SW480 (cell line): ENCODE results near the gene PRRG4.
A peak's percentile ranks its signal among the peaks of the same experiment; 100 is the strongest.
"Not testable (repeated sequence)": the region's sequence is repeated elsewhere in the genome, so short reads cannot be mapped to it uniquely, and the experiment has no call there.

ENCODE experiments used
- DNase-seq: peaks from one replicate; pipeline ENCODE4 v3.0.0-alpha.2; 2016; ENCODE audit warnings: low spot score

Gene PRRG4

DNA sequence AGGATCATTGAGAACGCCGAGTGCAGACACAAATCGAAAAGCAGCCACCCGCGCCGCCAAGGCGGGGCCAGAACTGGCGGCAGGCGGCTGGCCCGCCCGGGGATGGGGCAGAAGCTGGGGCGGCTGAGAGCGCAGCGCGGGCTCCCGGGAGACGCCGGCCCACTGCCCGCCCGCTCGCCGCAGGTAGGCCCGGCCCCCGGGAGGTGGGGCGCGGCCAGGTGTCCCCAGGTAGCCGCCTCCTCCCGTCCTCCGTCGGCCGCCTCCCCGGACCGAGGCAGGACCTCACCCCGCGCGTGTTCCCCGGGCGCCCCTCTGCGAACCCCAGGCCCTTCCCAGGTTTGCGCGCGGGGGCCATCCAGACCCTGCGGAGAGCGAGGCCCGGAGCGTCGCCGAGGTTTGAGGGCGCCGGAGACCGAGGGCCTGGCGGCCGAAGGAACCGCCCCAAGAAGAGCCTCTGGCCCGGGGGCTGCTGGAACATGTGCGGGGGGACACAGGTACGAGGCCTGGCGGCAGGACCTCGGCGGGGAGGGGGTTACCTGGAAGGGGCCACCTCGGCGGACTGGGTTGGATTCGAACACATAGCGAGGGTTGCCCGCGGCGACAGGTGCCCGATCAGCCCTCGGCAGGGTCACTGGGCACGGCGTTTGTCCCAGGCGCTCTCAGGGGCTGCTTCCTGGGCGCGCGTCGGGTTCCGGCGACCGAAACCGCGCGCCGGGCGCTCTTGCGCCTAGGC, at the start of gene PRRG4:
TSS of gene PRRG4 (plus strand) at position 248 of the 733 bp plus-strand sequence. CDS start 603 bp downstream, outside the sequence.
- DNase-seq = peak; percentile 77

DNA sequence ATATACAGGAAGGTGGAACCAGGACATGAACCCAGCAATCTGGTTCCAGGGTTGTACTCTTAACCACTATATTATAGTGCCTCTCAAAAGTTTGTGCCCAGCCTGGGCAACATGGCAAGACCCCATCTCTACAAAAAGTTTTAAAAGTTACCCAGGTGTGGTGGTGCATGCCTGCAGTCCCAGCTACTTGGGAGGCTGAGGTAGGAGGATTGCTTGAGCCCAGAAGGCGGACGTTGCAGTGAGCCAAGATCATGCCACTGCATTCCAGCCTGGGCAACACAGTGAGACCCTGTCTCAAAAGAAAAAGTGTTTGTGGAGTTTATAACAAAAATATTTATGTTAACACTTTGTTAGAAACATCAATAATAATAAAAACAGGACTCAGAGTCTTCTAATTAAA, 48.9 kb upstream of the PRRG4 start:
- not testable (repeated sequence) for DNase-seq

DNA sequence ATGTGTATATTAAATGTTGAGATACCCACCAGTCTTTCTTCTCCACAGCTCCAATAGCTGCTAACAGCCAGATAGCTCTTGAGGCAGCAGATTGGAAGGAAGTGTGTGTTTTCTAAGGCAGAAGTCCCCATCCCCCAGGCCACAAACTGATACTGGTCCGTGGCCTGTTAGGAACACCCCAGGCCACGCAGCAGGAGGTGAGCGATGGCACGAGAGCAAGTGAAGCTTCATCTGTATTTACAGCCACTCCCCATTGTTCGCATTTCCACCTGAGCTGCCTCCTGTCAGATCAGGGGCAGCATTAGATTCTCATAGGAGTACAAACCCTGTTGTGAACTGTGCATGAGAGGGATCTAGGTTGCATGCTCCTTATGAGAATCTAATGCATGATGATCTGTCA, 48.0 kb upstream of the PRRG4 start:
- no peak for DNase-seq

DNA sequence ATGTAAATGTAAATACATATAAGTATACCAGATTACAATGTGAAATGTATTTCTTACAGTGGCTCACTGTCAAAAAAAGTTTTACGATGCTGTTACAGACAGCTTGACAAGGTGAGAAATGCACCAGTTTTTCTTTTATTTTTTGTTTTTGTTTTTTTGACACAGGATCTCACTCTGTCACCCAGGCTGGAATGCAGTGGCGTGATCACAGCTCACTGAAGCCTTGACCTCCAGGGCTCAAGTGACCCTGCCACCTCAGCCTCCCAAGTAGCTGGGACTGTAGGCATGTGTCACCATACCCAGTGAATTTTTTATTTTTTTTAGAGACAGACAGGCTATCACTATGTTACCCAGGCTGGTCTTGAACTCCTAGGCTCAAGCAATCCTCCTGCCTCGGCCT, 44.5 kb upstream of the PRRG4 start:
- DNase-seq = no peak

- DNase-seq = no peak
Observed at GRCh38 chr11:32786811-32787210, 42.9 kb upstream of the PRRG4 start.

- no peak for DNase-seq
Observed at GRCh38 chr11:32790916-32791315, 38.8 kb upstream of the PRRG4 start.

GRCh38 chr11:32792111-32792947, 37.4 kb upstream of the PRRG4 start:
- no peak for DNase-seq

- DNase-seq = peak; percentile 61
Observed at GRCh38 chr11:32792948-32793475, 36.7 kb upstream of the PRRG4 start.

DNA sequence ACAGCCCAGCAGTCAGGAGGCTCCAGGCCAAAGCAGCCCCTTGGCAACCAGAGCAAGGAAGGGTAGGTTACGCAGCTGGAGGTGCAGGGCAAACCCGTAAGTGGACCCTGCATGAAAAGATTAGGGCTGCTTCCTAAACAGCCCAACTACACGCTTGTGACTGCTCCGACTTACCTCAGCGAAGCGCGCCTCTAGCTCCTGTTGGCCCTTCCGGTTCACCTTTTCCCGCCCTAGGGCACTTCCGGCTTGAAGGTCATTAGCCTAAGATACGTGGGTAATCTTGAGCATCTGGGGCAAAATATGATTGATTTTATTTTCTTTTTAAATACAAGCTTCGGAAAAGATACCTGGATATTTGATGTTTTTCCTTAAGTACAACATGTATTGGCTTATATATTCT, 35.3 kb upstream of the PRRG4 start, which contains the start of gene CCDC73:
TSS of gene CCDC73 (minus strand) at position 224 of the 400 bp plus-strand sequence. CDS start 34,419 bp downstream, outside the sequence.
- no peak for DNase-seq

DNA sequence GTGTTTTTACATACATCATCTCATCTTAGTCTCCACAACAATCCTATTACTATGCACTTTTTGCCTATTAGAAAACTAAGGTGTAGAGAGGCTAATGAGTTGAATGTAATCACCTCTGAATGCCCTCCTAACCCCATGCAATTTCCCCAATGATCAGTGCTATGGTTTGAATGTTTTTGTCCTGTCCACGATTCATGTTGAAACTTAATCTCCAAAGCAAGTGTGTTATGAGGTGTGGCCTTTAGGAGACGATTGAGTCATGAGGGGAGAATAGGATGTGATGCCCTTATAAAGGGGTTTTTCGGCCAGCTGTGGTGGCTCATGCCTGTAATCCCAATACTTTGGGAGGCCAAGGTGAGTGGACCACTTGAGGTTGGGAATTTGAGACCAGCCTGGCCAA, 33.3 kb upstream of the PRRG4 start:
- DNase-seq = no peak

DNA sequence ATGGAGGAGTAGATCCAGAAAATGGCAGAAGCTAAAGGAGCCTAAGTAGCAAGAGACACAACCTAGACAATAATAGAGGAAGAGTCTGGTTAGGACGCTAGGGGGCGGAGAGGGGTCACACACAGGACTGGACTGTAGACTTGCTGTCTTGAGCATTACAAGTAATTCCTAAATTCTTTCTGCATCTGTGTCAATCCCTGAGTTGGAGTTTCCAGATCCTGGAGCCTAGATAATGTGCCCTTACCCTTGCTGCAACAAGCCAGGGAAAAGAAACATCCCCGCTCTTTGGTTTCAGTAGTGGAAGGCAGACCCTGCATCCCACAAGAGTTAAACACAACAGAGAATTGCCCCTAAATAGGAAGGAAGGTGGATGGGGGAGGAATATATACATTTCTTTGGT, 20.4 kb upstream of the PRRG4 start:
- DNase-seq = peak; percentile 78

- DNase-seq = no peak
Observed at GRCh38 chr11:32817181-32817851, 12.4 kb upstream of the PRRG4 start.

GRCh38 chr11:32817852-32818183, 11.9 kb upstream of the PRRG4 start:
- no peak for DNase-seq

DNA sequence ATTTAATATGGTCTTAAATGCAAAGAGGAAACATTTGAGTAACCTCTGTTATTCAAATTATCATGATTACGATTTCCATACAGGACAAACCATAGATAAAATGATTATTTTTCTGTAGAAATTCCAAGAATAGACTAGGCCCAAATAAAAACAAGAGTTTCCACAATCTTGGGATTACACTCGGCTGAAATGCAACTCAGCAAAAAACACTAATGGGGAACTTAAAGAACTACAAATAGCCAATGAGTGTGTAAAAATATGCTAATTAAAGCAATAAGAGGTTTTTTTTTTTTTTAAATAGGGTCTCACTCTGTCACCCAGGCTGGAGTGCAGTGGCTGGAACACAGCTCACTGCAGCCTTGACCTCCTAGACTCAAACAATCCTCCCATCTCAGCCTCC, 10.5 kb upstream of the PRRG4 start:
- no peak for DNase-seq

DNA sequence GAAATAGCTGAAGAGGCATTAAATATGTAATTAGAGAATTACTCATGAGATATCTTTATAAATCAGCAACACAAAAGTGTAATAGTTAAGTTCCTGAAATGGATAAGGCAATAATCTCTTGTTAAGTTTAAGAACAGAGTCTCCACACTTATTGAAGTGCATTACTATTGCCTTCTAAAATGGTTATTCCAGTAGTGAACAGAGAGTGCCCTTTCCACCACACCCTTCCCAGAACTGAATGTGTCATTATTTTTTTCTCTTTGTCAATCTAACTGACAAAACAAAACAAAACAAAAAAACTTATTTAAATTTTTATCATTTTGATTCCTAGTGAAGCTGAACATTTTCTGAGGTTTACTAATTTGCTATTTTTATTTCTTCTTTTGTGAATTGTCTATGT, 9.2 kb upstream of the PRRG4 start:
- DNase-seq = no peak

DNA sequence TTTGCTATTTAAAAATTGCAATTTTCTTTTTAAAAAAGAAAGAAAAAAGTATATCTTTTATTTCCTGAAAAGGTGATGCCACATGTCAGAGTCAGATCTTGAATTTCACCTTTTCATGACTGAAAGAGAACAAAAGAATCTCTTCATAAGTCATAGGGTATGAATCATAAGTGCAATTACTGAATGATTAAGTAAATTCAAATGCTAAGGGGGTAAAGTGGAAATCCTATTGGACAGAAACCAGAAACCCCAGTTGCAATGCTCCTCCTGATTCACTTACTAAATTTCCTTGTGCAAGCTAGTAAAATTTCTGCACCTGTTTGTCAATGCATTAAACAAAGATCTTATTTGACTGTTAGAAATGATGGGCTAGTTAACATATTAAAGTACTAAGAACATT, 8.2 kb upstream of the PRRG4 start:
- no peak for DNase-seq

DNA sequence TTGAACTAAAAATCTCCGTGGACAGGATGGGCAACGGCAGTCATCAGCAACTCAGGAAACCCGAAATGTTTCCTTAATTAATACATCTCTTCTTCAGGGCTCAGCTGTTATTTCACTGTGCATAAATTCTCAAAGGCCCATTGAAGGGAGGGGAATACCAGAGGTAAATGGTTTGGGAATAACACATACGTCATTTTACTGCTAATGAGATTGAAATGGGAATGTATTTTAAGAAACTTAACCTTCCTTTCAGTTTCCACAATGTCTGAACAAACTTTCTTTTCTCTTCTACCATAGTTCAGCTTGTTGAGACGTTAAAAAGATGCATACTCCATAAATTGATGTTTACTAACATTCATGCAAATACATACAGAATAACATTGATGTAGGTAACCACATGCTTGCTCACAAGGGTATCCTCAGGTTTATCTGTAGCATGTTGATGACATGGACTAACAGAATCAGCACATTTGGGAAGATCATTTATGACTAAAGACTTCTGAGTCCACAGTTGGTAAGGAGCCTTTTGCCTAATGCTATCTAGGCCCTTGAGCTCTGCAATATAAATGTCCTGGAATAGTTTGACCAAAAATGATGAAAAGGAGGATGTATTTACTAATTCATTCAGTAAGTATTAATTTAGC, 7.7 kb upstream of the PRRG4 start:
- no peak for DNase-seq

DNA sequence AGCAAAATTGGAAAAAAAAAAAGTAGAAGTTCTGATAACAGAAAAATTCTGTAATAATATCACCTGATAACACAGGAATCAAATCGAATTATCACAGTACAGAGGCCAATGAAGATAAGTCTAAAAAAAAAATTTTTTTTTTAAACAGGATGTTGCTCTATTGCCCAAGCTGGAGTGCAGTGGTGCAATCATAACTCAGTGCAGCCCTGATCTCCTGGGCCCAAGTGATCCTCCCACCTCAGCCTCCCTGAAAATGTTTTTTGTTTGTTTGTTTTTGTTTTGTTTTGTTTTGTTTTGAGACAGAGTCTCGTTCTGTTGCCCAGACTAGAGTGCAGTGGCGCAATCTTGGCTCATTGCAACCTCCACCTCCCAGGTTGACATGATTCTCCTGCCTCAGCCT, 6.1 kb upstream of the PRRG4 start:
- not testable (repeated sequence) for DNase-seq

DNA sequence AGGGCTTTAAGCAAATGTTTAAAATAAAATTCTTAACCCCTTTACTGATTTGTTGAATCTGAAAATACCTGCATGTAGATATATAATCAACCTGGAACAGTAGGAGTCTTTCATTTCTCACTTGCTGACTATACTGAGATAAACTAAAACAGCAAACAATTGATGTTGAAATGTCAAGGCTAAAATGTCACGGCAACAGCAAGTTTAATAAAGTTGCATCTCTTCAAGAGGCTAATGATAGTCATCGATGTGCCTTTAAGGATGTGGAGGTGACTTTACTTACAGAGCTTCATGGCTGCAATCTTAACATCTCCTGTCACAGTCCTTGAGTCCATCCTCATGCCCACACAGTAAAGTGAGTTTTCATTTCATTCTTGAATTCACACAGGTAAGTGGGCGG, 3.6 kb upstream of the PRRG4 start:
- DNase-seq = no peak

GRCh38 chr11:32827276-32827675, 2.5 kb upstream of the PRRG4 start:
- DNase-seq = no peak

DNA sequence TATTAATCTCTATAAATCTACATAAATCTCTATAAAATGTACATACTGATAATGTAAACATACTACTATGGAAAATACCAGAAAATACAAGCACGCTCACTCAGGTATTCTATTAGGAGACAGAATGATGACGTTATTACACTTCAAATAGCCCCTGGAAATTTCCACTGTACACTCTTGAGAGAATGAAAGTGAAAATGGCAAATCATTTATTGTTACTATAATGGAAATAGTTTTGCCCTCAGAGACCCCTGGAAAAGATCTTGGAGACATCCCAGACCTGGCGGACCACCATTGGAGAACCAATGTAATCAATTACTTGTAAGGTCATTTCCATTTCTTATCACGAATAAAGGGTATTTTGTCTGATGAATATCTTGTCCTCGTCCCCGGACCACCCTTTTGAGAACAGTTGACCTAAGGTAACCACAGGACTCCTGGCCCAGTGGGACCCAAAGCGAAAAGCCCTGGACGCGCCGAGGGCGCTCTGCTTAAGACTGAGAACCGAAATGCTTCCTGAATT, 509 bp upstream of the PRRG4 start:
- peak; percentile 58 for DNase-seq

- DNase-seq = peak; percentile 52
Observed at GRCh38 chr11:32830413-32830738, 649 bp downstream of the PRRG4 start.
